Thyroid gland (tissue), 4 donors: ENCODE measurements around the gene KRT13.

Experiments
- CTCF ChIP-seq, 6 experiments: fragments of 200-600 bp in 3 of 6; fragments of 450-650 bp in 3 of 6; sonication (generic) in 3 of 6; IDR thresholded peaks; one replicate each; pipeline ENCODE4 v1.5.1; 2016 to 2019; ENCODE audit warnings: antibody characterized with exemption in 6 of 6, mild to moderate bottlenecking in 2 of 6, inconsistent platforms in 1 of 6, moderate library complexity in 1 of 6
- POLR2A ChIP-seq, 2 donors: fragments of 450-650 bp; IDR thresholded peaks; one replicate each; pipeline ENCODE4 v1.6.1; 2017; ENCODE audit warnings: antibody characterized with exemption in 2 of 2, mild to moderate bottlenecking in 2 of 2, moderate library complexity in 1 of 2

- TF ChIP-seq POLR2A (IDR thresholded peaks at IDR 0.05) (no peak), CTCF (IDR thresholded peaks at IDR 0.05) (no peak)
Measured at GRCh38 chr17:41480136-41480535, 25.3 kb downstream of the KRT13 start.
